Measurements from ENCODE around the gene ZNF438.

Gene ZNF438

DNA sequence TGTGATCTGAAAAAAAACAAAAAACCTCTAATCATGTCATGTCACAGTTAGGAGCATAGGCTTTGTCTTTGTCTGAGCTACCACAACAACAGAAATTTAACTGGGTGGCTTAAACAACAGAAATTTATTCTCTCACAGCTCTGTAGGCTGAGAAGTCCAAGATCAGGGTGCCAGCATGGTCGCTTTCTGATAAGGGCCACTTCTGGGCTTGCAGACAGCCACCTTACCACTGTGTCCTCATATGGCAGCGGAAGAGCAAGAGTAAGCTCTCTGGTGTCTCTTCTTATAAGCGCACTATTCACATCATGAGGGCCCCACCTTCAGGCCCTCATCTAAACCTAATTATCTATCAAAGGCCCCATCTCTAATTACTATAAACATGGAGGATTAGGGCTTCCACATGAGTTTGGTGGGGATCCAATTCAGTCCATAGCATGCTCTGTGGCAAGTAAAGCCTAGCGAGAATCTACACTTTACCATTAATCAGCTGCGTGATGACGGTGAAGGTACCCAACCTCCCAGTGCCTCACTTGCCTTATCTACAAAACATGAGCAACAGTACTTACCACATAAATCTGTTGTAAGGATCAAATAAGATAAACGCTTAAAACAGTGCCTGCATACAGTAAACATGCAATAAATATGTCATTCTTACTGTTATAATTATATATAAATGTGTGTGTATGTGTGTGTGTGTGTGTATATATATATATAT, 17.3 kb downstream of the ZNF438 start:
- no peak for DNase-seq (ENCODE audit: low spot score)

GRCh38 chr10:31013331-31013730, 18.3 kb downstream of the ZNF438 start:
- no peak for DNase-seq (ENCODE audit: low spot score)

DNA sequence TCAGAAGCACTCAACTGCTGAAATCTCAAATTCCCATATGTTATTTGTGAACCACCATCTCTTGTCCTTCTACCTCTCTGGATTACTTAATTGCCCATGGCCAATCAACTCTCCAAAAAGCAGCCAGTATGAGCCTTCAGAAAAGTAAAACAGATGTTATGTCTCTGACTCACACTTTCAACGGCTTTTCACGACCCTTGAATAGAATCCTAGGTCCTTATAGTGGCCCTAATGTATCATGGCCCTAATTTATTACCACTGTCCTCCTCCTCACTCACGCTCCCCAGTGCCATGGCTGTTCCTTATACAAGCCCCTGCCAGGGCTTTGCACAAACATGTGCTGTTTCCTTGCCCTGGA, 20.0 kb downstream of the ZNF438 start:
- no peak for DNase-seq (ENCODE audit: low spot score)

GRCh38 chr10:31011017-31011664, 20.5 kb downstream of the ZNF438 start:
- DNase-seq (ENCODE audit: low spot score), result no peak

GRCh38 chr10:31010062-31010461, 21.6 kb downstream of the ZNF438 start:
- DNase-seq (ENCODE audit: low spot score), result no peak

DNA sequence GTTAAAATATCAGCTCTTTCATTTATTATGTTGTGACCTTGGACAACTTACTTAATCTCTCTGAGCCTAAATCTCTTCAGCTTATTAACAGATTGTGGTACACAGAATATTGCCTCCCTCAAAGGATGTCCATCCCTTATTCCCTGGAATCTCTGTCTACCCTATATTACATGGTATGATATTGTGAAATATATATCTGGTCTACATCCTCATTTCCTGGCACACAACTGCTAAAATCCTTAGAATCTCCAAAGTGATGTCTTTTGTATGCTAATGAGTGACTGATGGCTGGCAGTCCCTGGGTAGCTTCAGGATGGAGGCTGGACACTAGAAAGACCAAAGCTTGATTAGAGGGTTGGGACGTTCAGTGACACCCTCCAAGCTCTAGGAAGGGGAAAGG, 25.8 kb downstream of the ZNF438 start:
- no peak for DNase-seq (ENCODE audit: low spot score)

DNA sequence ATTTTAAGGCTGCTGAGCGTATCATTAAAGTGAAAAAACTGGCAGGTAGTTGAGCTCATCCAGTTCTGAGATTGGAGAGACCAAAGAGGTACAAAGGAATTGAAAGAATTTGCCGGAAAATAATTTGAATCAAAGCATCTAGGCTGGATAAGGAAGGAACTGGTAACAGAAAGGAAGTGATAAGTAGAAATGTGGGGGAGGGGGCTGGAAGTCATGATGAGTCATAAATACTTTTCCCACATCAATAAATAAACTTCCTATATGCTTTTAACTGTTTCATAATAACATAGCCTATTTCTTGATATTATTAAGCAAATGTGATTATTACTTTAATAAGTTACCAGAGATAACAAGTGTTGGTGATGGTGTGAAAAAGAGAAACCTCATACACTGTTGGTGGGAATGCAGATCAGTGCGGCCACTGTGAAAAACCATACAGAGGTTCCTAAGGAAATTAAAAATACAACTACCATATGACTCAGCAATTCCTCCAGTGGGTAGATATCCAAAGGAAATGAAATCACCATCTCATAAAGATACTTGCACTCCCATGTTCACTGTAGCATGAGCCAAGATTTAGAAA, 27.0 kb downstream of the ZNF438 start:
- peak; percentile 90 for DNase-seq (ENCODE audit: low spot score)

GRCh38 chr10:31001740-31002139, 29.9 kb downstream of the ZNF438 start:
- peak; percentile 57 for DNase-seq (ENCODE audit: low spot score)

DNA sequence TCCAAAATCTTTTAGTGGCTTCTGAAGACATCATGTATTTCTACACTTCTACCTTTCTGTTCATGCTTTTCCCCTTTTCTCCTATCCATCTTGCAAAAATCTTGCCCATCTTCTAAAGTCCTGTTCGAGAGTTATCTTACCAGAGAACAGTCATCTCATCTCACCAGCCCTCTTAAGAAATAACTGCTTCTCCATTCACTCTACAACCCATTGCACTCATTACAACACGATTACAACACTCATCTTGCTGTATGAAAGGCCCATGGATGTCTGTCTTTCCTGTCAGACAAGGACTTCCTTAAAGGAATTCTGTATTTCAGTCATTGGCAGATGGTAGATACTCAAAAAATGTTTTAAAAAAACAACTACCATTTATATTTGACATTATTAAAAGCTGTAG, 30.8 kb downstream of the ZNF438 start:
- no peak for DNase-seq (ENCODE audit: low spot score)

DNA sequence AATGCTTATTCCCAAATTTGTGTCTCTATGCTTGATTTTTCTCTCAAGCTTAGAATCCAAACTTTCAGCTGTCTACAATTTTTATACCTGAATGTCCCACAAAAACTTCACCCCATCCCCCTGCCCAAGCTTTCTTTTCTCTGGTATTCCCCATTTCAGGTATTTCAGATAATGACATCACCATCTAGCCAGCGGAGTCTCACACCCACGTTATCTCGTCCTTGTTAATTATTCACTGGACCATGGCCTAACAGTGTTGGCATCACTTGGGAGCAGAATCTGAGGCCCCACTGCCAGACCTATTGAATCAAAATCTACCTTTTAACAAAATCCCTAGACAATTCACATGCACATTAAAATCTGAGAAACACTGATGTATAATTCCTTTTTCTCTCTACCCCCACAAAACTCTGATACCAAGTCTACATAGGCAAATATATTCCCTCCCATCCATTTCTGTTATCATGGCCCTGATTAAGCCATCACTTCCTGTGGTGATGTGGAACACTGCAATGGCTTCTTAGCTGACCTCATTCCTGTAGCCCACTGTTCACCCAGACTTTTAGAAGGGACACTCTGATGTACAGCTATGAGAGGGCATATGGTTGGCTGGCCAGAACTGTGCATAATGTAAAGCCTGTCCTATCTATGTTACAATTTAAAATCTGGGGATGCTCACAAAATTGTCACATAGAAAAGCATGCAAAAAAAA, 31.4 kb downstream of the ZNF438 start:
- peak; percentile 82 for DNase-seq (ENCODE audit: low spot score)

DNA sequence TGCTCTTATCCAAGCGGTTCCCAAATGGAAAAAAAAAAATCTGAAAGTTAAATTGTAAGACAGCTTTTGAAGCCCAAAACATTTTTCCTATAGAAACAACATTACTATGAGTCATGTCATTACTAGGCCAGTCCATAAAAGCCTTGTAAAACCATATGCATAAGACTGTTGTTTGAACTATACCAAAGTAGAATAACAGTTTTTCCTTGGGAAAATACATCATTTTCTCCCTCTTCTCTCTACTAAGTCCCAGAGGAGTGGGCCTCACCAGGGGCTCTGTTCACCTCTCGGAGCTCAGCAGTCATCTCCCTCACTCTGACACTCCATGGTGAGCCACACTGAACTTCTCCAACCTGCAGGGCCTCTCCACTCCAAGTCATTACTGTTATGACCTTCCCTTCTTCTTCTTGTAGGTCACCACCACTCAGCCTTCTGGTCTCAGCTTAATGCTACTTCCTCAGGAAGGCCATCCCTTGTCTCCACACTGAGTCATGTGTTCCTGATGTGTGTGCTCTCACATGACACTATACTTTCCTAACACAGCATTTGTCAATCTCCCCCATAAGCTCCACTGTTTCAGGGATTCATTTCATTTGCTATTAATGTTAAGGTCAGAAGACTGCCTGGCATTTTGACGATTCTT, 32.5 kb downstream of the ZNF438 start:
- peak; percentile 75 for DNase-seq (ENCODE audit: low spot score)

DNA sequence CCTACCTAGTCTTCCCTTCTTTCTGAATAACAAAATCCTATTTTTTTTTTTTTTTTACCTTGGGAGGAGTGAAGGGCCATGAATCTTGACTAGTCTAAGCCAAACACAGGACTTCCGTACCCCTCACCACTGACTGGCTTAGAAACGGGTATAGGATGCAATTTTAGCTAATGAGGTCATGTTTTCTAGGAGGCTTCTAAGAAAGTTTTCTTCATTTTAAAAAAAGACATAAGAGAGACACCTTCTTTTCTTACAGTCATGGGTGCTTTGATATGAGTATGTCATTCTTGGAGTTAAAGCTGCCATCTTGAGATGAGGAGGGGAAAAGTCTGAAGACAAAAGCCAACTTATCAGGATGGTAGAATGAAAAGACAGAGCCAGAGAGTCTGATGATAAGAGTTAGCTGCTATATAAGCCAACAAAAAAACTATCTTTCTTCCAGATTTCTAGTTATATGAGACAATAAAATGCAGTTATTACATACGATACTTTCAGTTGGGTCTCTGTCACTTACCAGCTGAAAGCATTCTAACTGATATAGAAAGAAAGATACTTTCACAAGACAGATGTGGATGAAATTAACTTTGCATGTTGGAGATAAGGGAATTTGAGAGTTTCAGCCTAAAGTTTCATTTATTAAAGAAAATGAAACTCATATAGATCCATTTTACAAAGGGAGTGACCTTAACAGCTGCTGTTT, 34.0 kb downstream of the ZNF438 start:
- no peak for DNase-seq (ENCODE audit: low spot score)

GRCh38 chr10:30996481-30997005, 35.1 kb downstream of the ZNF438 start:
- no peak for DNase-seq (ENCODE audit: low spot score)

- no peak for DNase-seq (ENCODE audit: low spot score)
Measured at GRCh38 chr10:30995081-30995770, 36.4 kb downstream of the ZNF438 start.

DNA sequence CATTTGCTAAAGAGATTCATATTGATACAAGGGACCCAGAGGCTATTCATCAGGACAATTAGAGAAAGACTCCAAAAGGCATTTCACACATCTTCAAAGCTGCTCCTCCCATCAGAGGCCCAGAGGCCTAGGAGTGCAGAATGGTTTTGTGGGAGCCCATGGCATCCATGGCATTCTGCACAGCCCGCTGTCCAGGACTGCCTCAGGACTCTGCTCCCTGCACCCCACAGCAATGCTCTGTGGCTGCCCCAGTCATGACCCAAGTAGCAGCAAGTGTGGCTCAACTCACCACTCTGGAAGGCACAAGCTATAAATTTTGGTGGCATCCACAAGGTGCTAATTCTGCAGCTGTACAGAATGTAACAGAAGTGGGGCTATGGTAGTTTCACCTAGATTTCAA, 38.5 kb downstream of the ZNF438 start:
- no peak for DNase-seq (ENCODE audit: low spot score)

DNA sequence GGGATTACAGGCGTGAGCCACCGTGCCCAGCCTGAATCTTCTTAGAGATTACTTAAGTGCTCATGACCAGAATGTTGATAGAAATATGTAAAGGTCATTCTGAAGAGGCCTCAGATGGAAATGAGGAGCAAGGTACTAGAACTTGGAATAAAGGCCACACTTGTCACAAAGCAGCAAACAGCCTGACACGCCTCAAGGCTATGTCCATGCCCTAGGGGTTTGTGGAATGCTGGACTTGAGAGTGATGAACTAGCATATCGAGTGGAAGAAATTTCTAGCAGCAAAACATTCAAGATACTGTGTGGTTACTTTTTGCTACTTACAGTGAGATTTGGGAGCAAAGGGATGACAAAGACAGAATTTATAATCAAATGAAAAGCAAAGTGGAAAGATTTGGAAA, 39.0 kb downstream of the ZNF438 start:
- no peak for DNase-seq (ENCODE audit: low spot score)

DNA sequence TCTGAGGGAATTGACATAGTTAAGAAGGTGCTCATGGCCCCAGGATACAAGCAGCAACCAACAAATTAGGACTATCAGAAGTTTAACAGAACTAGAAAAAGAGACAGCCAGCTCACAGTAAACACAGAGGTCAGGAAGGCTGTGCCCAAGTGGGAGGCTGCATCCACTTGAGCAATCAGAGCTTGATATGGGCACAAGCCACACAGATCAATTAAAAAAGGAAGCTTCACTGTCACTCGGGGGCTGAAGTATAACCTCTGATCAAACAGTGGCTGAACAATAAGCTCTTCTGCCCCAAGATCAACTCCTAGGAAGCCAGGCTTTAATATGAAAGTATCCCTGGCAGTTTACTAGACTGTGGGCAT, 40.0 kb downstream of the ZNF438 start:
- no peak for DNase-seq (ENCODE audit: low spot score)

GRCh38 chr10:30990971-30991646, 40.6 kb downstream of the ZNF438 start:
- DNase-seq (ENCODE audit: low spot score), result no peak

- no peak for DNase-seq (ENCODE audit: low spot score)
Measured at GRCh38 chr10:30990351-30990750, 41.3 kb downstream of the ZNF438 start.

DNA sequence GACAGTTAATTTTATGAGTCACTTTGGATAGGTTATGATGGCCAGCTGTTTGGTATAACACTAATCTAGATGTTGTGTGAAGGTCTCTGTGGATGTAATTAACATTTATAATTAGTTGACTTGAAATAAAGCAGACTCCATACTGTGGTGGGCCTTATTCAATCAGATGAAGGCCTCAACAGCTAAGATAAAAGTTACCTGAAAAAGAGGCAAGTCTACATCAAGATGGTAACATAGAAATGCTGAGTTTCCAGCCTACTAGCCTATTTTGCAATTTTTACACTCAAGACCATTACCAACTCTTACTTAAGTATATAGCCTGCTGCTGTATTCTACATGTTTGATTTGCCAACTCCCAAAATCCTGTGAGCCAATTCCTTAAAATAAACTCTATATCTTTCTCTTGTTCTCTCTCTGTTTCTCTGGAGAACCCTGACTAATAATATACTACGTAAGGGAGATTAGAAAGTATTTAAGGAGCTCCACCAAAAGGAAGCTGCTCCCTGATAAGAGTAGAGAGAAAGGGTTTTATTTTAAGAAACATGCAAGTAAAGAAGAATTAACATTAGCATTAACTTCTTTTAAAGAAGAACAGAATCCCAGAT, 42.7 kb downstream of the ZNF438 start:
- no peak for DNase-seq (ENCODE audit: low spot score)

Data from kidney tubule cell (primary cell).